TTC549 (cell line): Measurements from ENCODE around the gene ATOSB.
"Not testable (repeated sequence)": the region's sequence is repeated elsewhere in the genome, so short reads cannot be mapped to it uniquely, and the experiment has no call there.

ENCODE experiments used
- FAIRE-seq: peaks from 2 replicates; lab custom pipeline; 2012; peaks lifted over from hg19 to GRCh38; lab: Jason Lieb, UNC

The ATOSB gene

DNA sequence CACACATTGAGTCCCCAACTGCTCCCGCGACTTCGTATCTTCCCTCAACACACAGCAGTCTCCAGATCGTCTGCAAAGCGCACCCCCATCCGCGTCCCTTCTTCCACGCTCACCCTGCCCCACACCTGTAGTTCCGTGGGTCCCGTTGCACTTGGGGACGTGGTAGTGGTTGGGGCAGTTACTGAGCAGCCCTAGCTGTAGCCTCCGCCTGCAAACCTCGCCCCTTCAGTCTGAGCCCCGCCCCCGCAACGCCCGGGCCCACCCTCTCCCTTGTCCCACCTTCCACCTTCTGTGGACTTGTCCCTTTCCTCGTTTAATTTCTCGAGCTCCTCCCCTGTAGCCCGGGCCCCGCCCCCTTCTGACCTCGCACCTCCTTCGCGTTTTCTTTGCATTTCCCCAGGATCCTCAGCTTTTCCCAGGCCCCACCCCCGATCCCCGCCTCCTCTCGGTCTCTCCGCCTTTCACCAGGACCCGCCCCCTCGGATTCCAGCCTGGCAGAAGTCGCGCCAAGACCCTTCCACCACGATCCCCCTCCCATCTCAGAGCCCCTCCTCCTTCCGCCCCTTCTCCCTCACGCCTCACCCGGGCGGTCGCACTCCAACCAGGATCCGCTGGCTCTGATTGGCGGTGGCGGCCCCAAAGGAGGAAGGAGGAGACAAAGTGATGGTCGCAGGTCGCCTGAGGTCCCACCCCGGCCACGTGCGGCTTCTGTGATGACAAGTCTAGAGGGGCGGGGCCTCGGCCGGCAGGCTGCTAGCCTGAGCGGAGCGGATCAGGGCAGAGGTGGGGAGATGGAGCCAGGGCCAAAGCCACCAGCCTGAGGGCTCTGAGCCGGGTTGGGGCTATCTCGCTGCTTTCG lies at the start of gene ATOSB:
ATOSB (minus strand) TSS at position 183 of the 859 bp plus-strand sequence. CDS start 7,588 bp downstream, outside the sequence.
- peak; percentile 89 for FAIRE-seq

DNA sequence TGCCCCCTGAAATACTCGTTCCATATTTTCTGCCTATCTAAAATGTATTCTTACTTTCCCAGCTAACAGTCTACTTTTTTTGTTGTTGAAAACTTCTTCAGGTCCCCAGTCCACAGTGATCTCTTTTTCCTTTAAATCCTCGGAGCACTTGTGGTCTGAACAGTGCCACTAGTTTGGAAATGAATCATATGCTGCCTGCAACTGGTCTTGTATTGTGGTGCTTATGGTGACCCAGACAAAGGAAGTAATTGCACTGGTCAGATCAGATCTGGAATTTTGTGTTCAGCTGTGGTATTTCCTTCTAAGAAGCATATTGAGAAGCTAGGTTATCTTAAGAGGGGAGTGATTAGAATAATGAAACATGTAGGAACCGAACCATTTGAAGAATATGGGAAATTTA lies 49.0 kb upstream of the ATOSB start:
- FAIRE-seq: no peak

DNA sequence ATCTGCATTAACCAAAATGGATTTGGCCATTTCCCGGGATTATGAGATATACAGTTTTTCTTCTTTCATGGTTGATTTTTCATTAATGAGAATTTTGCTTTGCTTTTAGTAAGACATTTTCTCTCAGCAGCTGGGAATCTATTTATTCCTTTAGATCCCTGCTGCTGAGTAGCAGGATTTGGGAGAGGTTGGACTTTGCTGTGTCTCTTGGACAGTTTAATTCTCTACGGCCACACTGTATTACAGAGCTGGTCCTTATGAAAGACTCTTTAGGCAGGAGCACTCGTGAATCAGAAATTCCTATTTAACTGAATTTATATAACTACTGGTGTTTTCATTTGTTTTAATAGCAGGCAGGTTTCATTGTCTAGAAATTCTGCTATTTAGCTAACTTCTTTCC lies 47.8 kb upstream of the ATOSB start:
- no peak for FAIRE-seq

DNA sequence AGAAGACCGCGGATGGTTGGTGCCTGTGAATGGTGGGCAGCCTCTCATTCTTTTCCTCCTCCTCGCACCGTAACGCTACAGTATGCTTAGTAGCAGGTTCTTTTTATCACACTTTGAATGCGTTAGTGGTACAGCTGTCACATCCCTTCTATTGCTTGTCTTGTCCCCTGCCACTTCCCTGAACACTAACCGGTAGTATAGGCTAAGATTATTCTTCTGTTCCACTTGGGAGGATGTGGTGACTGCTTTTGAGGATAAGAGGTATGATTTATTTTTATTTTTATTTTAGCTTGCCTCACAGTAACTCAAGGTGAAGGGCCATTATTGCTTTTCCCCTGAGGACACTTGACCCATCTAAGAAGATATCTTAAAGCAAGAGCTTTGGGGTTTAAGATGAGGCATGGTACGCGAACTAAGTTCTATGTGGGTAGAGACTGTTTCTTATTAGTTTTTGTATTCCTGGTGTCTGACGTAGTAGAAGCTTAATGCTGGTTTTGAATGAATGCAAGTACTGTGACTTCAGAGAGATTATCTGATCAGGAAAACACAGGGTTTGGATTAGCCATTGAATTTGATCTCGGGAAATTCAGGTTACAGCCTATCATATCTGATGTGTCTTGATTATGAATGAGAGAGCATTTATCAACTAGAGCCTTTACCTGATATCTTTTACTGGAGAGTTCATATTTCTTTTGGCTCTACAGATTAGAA lies 47.1 kb upstream of the ATOSB start:
- FAIRE-seq: no peak

DNA sequence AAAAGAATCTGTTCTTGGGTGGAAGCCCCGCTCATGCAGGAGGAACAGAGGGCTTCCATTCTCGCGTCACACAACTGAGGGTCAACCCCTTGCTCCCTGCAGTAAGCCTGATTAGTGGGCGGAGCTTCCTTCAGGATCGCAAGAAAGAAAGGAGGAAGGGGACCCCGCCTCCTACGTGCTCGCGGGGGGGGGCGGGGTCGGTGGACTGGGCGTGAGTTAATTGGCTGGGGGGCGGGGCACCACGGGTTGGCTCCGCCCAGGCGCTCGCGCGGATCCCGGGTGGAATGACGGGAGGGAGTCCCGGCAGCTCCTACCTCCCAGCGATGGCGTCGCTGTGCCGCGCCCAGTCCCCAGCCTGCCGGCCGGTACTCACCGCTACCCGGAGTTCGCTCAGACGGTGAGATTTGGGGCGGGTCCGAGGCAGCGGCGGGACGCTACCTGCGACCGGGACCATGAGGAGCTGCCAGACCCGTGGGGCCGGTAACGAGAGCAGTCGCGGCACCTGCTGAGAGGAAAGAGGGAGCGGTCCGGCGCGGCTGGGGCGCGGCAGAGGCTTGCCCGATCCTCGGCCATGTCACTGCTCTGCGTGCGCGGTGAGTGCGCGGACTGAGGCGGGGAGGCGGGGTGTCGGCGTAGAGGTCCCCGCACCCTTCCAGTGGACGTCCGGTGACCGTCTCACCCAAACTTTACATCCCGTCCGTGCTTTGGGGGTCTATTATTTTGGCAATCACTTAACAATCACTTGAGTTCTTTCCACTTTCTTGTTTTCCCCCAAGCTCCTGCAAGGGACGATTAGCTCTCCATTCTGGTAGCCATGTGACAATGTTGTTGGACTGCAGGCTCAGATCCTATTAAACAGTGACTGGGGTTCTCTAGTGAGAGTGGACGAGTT lies 46.3 kb upstream of the ATOSB start, which contains the start of gene UNC13B:
UNC13B (plus strand) TSS at position 297 of the 892 bp plus-strand sequence; CDS start at position 572, 275 bp downstream.
- no peak for FAIRE-seq

DNA sequence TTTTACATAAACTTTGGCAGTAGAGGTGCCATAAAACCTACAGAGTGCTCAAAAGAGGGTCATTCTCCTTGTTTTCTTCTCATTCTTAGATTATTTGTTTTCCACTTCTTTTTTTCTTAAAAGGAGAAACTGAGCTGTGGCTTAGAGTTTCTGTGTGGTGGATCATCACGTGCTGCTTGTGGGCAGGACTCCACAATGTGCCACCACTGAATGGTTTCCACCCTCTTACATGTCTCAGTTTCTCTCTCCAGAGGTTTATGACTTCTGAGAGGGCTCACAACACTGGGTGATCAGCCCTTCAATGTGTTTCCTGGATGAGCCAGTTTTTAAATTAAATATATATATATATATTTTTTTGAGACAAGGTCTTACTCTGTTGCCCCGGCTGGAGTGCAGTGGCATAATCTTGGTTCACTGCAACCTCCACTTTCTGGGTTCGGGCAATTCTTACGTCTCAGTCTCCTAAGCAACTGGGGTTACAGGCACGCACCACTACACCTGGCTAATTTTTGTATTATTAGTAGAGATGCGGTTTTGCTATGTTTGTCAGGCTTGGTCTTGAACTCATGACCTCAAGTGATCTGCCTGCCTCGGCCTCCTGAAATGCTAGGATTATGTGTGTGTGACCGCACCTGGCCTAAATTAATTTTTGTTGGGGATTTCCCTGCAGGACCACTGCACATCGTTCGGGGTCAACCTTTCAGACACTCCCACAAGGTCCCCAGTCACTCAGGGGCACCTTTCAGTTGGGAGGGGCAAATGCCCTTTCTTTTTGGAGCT lies 43.0 kb upstream of the ATOSB start:
- no peak for FAIRE-seq

DNA sequence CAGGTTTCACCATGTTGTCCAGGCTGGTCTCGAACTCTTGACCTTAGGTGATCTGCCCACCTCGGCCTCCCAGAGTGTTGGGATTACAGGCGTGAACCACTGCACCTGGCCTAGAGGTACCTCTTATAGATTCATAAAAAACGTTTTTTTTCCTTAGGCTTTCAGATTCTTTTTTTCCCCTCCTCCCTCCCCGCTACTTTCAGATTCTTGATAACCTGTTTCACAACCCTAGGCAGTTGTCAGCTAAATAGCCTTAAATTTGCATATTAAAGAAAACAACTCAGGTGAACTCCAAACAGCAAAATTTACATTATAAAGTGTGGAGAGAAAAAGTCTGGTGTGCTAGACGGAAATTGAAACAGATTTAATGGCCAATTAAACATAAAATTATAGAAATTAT lies 42.2 kb upstream of the ATOSB start:
- not testable (repeated sequence) for FAIRE-seq

- FAIRE-seq: no peak
These were observed 41.1 kb upstream of the ATOSB start for GRCh38 chr9:35156781-35157180.

- no peak for FAIRE-seq
These were observed 37.3 kb upstream of the ATOSB start for GRCh38 chr9:35152926-35153325.

GRCh38 chr9:35147941-35148563 lies 32.4 kb upstream of the ATOSB start:
- FAIRE-seq: not testable (repeated sequence)

DNA sequence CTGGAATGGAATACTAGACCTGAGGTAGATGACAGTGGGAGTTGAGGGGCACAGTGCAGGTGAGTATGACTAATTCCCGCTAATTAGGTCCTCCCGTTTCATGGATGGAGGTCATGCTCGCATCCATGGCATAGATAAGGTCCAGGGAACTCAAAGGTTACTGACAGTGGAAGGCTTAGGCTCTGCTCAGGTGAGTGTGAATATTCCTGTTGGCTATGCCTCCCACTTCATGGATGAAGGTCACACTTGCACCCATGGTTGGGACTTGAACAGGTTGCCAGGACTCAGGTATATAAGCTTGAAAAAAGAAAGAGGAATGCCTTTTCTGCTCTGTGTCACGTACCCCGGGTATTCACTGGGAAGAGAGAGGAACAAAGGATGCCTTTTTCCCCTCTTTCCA lies 26.4 kb upstream of the ATOSB start:
- FAIRE-seq: no peak

- no peak for FAIRE-seq
These were observed 24.4 kb upstream of the ATOSB start for GRCh38 chr9:35140093-35140492.

- FAIRE-seq: no peak
These were observed 21.2 kb upstream of the ATOSB start for GRCh38 chr9:35136866-35137265.

DNA sequence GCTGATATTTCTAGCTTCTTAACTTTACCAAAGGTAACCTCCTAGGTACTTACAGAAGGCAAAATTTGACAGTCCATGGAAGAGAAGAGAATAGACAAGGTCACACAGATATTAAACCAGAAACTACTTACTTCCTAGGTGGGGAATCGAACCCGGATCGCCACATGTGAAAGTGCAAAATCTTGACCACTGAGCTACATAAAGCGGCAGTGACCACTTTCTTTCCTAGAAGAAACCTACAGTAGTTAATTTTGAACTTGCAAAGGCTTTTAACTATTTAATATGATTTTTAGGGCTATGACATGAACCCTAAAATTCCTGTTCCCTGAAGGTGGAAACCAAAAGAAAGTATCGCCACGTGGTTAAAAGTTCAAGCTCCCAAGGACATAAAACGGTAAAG lies 20.3 kb upstream of the ATOSB start:
- FAIRE-seq: no peak

- FAIRE-seq: no peak
These were observed 19.3 kb upstream of the ATOSB start for GRCh38 chr9:35134920-35135319.

- peak; percentile 41 for FAIRE-seq
These were observed 1.4 kb upstream of the ATOSB start for GRCh38 chr9:35116898-35117551.

- FAIRE-seq: no peak
These were observed 856 bp upstream of the ATOSB start for GRCh38 chr9:35116539-35116897.

- no peak for FAIRE-seq
These were observed 628 bp downstream of the ATOSB start for GRCh38 chr9:35114840-35115628.

GRCh38 chr9:35114113-35114839 lies 1.4 kb downstream of the ATOSB start:
- peak; percentile 87 for FAIRE-seq
